ENCODE measurements around the gene TNS4.

GRCh38 chr17:40459636-40460603 is 41.5 kb downstream of the TNS4 start:
- TF ChIP-seq CTCF (IDR thresholded peaks at IDR 0.05) (no peak), POLR2A (IDR thresholded peaks at IDR 0.05) (no peak)

Data from lower leg skin (tissue), 3 donors.